Keratinocyte (primary cell): ENCODE data around the gene KRTAP20-1.

ENCODE experiments used
- EZH2 ChIP-seq: IDR thresholded peaks from one replicate; pipeline ENCODE4 v1.6.1; 2012; ENCODE audit warnings: inconsistent platforms, mild to moderate bottlenecking, low read length, moderate library complexity
- TF ChIP-seq, protein P1 (sequence below), 3 experiments: IDR thresholded peaks in 1 of 3; conservative IDR thresholded peaks in 1 of 3; optimal IDR thresholded peaks in 1 of 3; 2 replicates in 2 of 3; 3 replicates in 1 of 3; pipeline versions ENCODE3 to v1.5.1; 2011; ENCODE audit warnings: low read length in 3 of 3, mild to moderate bottlenecking in 3 of 3, moderate library complexity in 2 of 3, control low read depth in 1 of 3, inconsistent platforms in 1 of 3; ENCODE audit not compliant: insufficient read depth in 2 of 3; ENCODE audit errors: extremely low read depth in 1 of 3

DNA sequence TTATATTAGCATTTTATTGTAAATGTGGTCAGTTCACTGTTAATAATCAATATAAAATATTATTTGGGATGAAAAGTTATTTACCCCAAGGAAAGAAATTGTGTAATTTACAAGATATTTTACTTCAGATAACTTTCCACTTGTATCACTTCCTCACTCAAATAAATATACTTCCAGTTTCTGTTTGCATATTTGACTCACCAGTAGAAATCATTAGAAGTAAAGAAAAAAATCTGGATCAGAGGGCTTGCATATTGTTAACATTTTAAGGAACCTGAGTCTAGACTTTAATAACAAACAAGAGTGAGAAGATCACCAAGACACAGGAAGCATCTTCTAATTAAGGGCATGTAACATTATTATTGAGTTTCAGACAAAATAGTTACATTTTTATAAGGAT lies 3.9 kb downstream of the KRTAP20-1 start:
- TF ChIP-seq, protein P1, sequence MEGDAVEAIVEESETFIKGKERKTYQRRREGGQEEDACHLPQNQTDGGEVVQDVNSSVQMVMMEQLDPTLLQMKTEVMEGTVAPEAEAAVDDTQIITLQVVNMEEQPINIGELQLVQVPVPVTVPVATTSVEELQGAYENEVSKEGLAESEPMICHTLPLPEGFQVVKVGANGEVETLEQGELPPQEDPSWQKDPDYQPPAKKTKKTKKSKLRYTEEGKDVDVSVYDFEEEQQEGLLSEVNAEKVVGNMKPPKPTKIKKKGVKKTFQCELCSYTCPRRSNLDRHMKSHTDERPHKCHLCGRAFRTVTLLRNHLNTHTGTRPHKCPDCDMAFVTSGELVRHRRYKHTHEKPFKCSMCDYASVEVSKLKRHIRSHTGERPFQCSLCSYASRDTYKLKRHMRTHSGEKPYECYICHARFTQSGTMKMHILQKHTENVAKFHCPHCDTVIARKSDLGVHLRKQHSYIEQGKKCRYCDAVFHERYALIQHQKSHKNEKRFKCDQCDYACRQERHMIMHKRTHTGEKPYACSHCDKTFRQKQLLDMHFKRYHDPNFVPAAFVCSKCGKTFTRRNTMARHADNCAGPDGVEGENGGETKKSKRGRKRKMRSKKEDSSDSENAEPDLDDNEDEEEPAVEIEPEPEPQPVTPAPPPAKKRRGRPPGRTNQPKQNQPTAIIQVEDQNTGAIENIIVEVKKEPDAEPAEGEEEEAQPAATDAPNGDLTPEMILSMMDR (optimal IDR thresholded peaks at IDR 0.05 in 1 of 3, IDR thresholded peaks at IDR 0.05 in 1 of 3, conservative IDR thresholded peaks at IDR 0.05 in 1 of 3; ENCODE audit: extremely low read depth in 1 of 3, insufficient read depth in 2 of 3, low read length in 3 of 3), result no peak
- no peak for TF ChIP-seq EZH2
